Testis (tissue), 3 donors: Measurements from ENCODE around the gene TNS1. TPM values are rescaled to one million over a fixed set of nuclear protein-coding genes. Genes with fewer than 3 reads are reported as not detected.

Source experiments
- DNase-seq: peaks from one replicate; pipeline ENCODE4 v3.0.0-alpha.2; 2019
- H3K27ac ChIP-seq, 2 donors: fragments of 200-600 bp; sonication (generic); one replicate each; pipeline ENCODE4 v1.5.1; 2019
- H3K27me3 ChIP-seq: fragments of 200-600 bp; sonication (generic); one replicate; pipeline ENCODE4 v1.5.1; 2019
- H3K36me3 ChIP-seq: fragments of 200-600 bp; sonication (generic); one replicate; pipeline ENCODE4 v1.5.1; 2017; ENCODE audit warnings: low read depth; ENCODE audit errors: missing control alignments
- H3K4me1 ChIP-seq: fragments of 200-600 bp; sonication (generic); one replicate; pipeline ENCODE4 v1.5.1; 2019
- H3K4me3 ChIP-seq, 2 donors: fragments of 200-600 bp; sonication (generic); one replicate each; pipeline ENCODE4 v1.5.1; 2017 to 2019
- H3K9me3 ChIP-seq: fragments of 200-600 bp; sonication (generic); one replicate; pipeline ENCODE4 v1.5.1; 2017
- POLR2A ChIP-seq: fragments of 450-650 bp; IDR thresholded peaks from one replicate; pipeline ENCODE4 v1.6.1; 2017; ENCODE audit warnings: antibody characterized with exemption, mild to moderate bottlenecking, moderate library complexity
- WGBS, 2 donors: methylation state at CpG; one replicate each; pipeline ENCODE4 v1.1.5; 2018; 5-methylcytosine and 5-hydroxymethylcytosine counted together
- intact Hi-C: fragments of 100-400 bp; cut with DNase I; formaldehyde crosslinking; loops from one replicate; pipeline ENCODE4 v1.15.1; 2023; ENCODE audit warnings: low total_unique reads
- polyA plus RNA-seq: library from polyadenylated mRNA; stranded (reverse); fragments of 350-450 nt; fragmentation: Illumina TruSeq; extraction: RNeasy Lipid Tissue Mini Kit (QIAGEN cat#74804); gene quantifications from one replicate; pipeline ENCODE4 v1.2.3, GENCODE V29; 2014; ENCODE audit warnings: low read depth, low replicate concordance; ENCODE audit not compliant: insufficient read depth
- total RNA-seq, 2 donors: library from RNA; depleted of rRNA; stranded (reverse); fragments of >200 nt; gene quantifications; one replicate each; pipeline ENCODE4 v1.2.3, GENCODE V29; 2016
- TF ChIP-seq, protein P1 (sequence below), 3 experiments: fragments of 450-650 bp in 2 of 3; fragments of 200-600 bp in 1 of 3; sonication (generic) in 1 of 3; IDR thresholded peaks; one replicate each; pipeline ENCODE4 v1.5.1; 2016 to 2019; ENCODE audit warnings: antibody characterized with exemption in 3 of 3, mild to moderate bottlenecking in 2 of 3, moderate library complexity in 1 of 3

The TNS1 gene
- total and polyA plus RNA-seq, 3 donors from 2014 or later, result 75.9 to 256 (median 227) TPM

DNA sequence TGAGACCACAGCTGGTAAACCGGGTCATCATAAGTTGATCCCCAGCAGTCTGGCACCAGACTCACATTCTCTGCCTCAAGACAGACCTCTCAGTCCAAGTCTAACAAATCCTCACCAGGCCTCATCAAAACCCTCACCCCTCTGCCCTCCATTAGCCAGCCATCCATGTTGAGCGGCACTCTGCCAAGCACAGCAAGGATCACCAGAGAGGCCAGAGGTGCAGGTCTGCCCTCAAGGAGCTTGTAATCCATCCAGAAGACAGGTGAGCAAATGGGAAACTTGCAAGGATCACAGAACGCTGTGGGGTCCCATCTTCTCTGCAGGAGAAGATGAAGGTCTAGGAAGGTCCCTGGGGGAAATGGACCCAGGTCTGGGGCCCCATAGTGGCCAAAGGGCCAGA, 63.6 kb downstream of the TNS1 start:
- Histone ChIP-seq H3K4me3 (peak overlapping the region; percentile 55 to 77), H3K27me3 (no peaks in the 10 kb centered on the region), H3K4me1 (peaks cover 30% of the 10 kb centered on the region), H3K27ac (peak overlapping the region in 1 of 2 donors; percentile 70), H3K36me3 (no peaks in the 10 kb centered on the region), H3K9me3 (no peaks in the 10 kb centered on the region)
- intact Hi-C loops, result no loop called here
- TF ChIP-seq POLR2A, result no peak
- TF ChIP-seq, protein P1, sequence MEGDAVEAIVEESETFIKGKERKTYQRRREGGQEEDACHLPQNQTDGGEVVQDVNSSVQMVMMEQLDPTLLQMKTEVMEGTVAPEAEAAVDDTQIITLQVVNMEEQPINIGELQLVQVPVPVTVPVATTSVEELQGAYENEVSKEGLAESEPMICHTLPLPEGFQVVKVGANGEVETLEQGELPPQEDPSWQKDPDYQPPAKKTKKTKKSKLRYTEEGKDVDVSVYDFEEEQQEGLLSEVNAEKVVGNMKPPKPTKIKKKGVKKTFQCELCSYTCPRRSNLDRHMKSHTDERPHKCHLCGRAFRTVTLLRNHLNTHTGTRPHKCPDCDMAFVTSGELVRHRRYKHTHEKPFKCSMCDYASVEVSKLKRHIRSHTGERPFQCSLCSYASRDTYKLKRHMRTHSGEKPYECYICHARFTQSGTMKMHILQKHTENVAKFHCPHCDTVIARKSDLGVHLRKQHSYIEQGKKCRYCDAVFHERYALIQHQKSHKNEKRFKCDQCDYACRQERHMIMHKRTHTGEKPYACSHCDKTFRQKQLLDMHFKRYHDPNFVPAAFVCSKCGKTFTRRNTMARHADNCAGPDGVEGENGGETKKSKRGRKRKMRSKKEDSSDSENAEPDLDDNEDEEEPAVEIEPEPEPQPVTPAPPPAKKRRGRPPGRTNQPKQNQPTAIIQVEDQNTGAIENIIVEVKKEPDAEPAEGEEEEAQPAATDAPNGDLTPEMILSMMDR (IDR thresholded peaks at IDR 0.05), result no peak
- no peak for DNase-seq
- 72 to 80% methylated on average over 2 to 3 of the region's 3 CpGs for WGBS, 2 donors

DNA sequence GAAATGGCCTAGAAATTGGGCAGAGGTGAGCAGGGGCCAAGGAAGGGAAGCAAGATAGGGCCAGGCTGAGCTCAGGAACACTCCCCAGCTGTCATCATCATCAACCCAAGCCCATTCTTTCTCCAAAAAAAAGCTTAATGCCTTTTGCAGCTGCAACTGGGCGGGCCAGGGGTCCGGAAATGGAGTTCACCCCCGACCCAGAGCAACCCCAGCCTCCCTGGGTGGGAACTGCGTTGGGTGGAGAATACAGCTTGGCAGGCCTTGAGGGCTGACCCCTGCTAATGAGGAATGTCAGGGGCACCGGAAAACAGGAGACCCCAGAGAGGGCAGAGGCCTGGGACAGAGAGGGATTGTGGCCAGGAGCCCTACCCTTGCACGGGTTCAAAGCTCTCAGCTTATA, 64.8 kb downstream of the TNS1 start:
- 26 to 47% methylated on average over 6 of the region's 6 CpGs for WGBS, 2 donors
- intact Hi-C loops, result no loop called here

DNA sequence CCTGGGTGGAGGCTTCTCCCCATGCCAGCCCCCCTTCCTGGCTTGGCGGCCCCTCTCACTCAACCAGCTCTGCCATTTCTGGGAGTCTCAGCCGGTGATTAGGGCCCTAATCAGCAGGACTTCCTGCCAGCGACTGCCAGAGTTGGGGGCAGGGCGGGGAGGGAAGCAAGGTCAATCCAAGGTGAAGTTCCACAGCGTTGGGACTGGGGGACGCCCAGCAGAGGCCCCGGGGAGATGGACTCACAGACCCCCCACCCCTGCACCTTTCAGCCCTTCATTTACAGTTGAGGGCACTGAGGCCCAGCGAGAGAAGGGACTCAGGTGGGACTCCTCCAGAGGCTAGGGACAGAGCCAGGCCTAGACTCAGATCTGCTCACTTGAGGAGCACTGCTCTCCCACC, 65.3 kb downstream of the TNS1 start:
- no peak for DNase-seq
- intact Hi-C loops, result no loop called here
- 23 to 37% methylated on average over 4 to 8 of the region's 8 CpGs for WGBS, 2 donors
- TF ChIP-seq POLR2A, result no peak
- TF ChIP-seq, protein P1 (IDR thresholded peaks at IDR 0.05), result no peak
- H3K4me1 ChIP-seq, result peaks cover 34% of the 10 kb centered on the region
- no peaks in the 10 kb centered on the region for H3K27me3 ChIP-seq
- H3K4me3 ChIP-seq, result peak overlapping the region in 1 of 2 donors; percentile 77
- H3K27ac ChIP-seq, result peak overlapping the region; percentile 29 to 70
- no peaks in the 10 kb centered on the region for H3K36me3 ChIP-seq
- H3K9me3 ChIP-seq, result no peaks in the 10 kb centered on the region

More for the DNA sequence above, 64.8 kb downstream of the TNS1 start:
- no peaks in the 10 kb centered on the region for H3K36me3 ChIP-seq
- H3K27me3 ChIP-seq, result no peaks in the 10 kb centered on the region
- no peaks in the 10 kb centered on the region for H3K9me3 ChIP-seq
- TF ChIP-seq, protein P1 (IDR thresholded peaks at IDR 0.05), result no peak
- peaks cover 28% of the 10 kb centered on the region for H3K4me1 ChIP-seq
- peak overlapping the region in 1 of 2 donors; percentile 77 for H3K4me3 ChIP-seq
- peak overlapping the region; percentile 29 to 70 for H3K27ac ChIP-seq
- no peak for DNase-seq

DNA sequence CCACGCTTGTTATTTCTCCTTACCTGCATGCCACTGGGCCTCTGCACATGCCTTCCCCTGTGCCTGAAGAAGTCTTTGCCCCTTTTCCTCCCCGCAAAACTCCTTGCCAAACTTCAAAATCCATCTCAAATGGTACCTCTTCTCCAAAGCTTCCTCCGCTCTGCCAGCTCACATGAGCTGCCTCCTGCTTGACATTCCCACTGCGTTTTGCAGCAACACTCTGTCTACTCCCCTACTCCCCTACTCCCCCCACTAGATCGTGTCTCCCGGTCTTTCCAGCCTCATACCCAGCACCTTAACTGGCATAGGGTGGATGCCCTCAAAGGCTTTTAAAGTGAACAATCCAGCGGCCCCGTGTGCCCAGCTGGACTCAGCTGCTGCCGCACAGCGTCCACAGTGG, 65.8 kb downstream of the TNS1 start:
- peak overlapping the region in 1 of 2 donors; percentile 77 for H3K4me3 ChIP-seq
- no peaks in the 10 kb centered on the region for H3K27me3 ChIP-seq
- WGBS, 2 donors, result 42 to 52% methylated on average over 10 of the region's 10 CpGs
- TF ChIP-seq, protein P1 (IDR thresholded peaks at IDR 0.05), result no peak
- no peak for TF ChIP-seq POLR2A
- DNase-seq, result no peak
- H3K36me3 ChIP-seq, result no peaks in the 10 kb centered on the region
- H3K9me3 ChIP-seq, result no peaks in the 10 kb centered on the region
- intact Hi-C loops, result no loop called here
- H3K4me1 ChIP-seq, result peaks cover 39% of the 10 kb centered on the region
- H3K27ac ChIP-seq, result peak overlapping the region; percentile 29 to 70

DNA sequence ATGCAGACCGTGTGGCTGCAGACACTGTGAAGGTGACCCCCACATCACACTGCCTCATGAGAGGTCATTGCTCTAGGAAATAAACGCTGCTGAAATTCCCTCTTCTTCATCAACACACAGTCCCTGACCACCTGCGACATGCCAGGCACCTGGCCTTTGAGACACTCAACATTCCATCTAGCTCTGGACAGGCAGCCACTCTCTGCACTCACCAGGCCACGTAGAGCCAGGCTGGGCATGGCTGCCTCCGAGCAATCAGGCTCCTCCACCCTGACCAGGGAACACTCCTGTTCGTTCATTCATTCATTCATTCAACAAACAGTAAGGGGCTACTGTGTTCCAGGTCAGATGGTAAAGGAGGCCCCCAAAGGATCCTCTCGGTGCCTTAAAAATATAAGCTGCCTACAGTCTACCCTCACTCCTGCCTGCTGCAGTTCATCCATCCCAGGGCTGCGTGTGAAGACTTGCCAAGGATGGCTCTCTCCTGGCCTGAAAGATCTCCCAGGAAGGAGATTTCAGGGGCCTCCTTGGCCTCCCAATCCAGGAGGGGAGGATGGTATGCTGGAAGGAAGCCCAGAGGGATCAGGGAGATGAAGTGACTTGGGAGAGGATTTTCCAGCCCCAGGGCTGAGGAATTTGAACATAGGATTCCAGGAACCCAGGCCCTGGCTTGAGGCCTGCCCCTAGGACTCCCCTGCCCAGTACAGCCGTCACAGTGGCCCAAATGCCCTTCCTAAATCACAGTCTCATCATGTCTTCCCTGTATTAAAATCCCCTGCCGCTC, 66.7 kb downstream of the TNS1 start:
- H3K27ac ChIP-seq, result peak overlapping the region in 1 of 2 donors; percentile 70
- intact Hi-C loops, result no loop called here
- H3K36me3 ChIP-seq, result no peaks in the 10 kb centered on the region
- DNase-seq, result no peak
- peak overlapping the region in 1 of 2 donors; percentile 6 for H3K4me3 ChIP-seq
- TF ChIP-seq, protein P1 (IDR thresholded peaks at IDR 0.05), result no peak
- no peak for TF ChIP-seq POLR2A
- no peaks in the 10 kb centered on the region for H3K9me3 ChIP-seq
- WGBS, 2 donors, result 50 to 53% methylated on average over 6 to 10 of the region's 10 CpGs
- H3K27me3 ChIP-seq, result no peaks in the 10 kb centered on the region
- H3K4me1 ChIP-seq, result peaks cover 46% of the 10 kb centered on the region
